ENCODE data around the gene MYRIP.

The MYRIP gene

GRCh38 chr3:40045051-40045450 is 235.6 kb downstream of the MYRIP start:
- no peak for TF ChIP-seq ZNF274 (IDR thresholded peaks at IDR 0.05; ENCODE audit: low read depth, low read length)
- TF ChIP-seq SUZ12 (IDR thresholded peaks at IDR 0.05; ENCODE audit: extremely low read depth, insufficient read depth, insufficient read length): no peak
- TF ChIP-seq YY1 (IDR thresholded peaks at IDR 0.05; ENCODE audit: insufficient read depth, insufficient read length): no peak
- H3K9ac ChIP-seq (ENCODE audit: insufficient read length, low read depth): no peak overlapping the region

DNA sequence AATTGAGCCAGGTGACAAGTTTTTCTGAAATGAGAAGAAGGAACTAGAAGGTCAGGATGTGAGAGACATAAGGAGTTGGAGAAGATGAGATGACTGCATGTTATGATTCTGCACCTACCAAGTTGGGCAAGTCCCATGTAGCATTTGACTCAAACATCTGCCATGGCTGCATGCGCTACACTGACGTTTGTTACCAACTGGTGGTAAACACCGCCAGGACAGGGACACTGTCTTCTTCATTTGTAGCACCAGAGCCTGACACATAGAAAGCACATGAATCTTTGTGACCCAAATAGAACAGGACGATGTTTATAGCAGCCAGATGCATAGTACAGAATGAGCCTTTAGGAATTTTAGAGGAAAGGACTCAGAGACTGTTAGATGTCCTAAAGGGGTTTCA is 236.7 kb downstream of the MYRIP start:
- Histone ChIP-seq H3K36me3 (ENCODE audit: insufficient read depth, insufficient read length, low read length) (no peaks in the 10 kb centered on the region), H3K9me3 (ENCODE audit: insufficient read depth, low read length) (peaks cover 12% of the 10 kb centered on the region), H3K4me3 (ENCODE audit: insufficient read length, low read depth) (no peak overlapping the region), H3K27me3 (ENCODE audit: insufficient read depth, insufficient read length) (no peaks in the 10 kb centered on the region), H3K4me1 (ENCODE audit: insufficient read depth, insufficient read length) (no peaks in the 10 kb centered on the region), H3K9ac (ENCODE audit: insufficient read length, low read depth) (no peak overlapping the region)
- DNase-seq (ENCODE audit: low read depth, low spot score): no peak
- TF ChIP-seq SUZ12 (IDR thresholded peaks at IDR 0.05; ENCODE audit: extremely low read depth, insufficient read depth, insufficient read length): no peak
- TF ChIP-seq ZNF274 (IDR thresholded peaks at IDR 0.05; ENCODE audit: low read depth, low read length): no peak
- TF ChIP-seq YY1 (IDR thresholded peaks at IDR 0.05; ENCODE audit: insufficient read depth, insufficient read length): no peak

More at GRCh38 chr3:40045051-40045450, 235.6 kb downstream of the MYRIP start:
- Histone ChIP-seq H3K36me3 (ENCODE audit: insufficient read depth, insufficient read length, low read length) (no peaks in the 10 kb centered on the region), H3K9me3 (ENCODE audit: insufficient read depth, low read length) (peaks cover 4% of the 10 kb centered on the region), H3K4me1 (ENCODE audit: insufficient read depth, insufficient read length) (no peaks in the 10 kb centered on the region), H3K27me3 (ENCODE audit: insufficient read depth, insufficient read length) (no peaks in the 10 kb centered on the region), H3K4me3 (ENCODE audit: insufficient read length, low read depth) (no peak overlapping the region)
- no peak for DNase-seq (ENCODE audit: low read depth, low spot score)

DNA sequence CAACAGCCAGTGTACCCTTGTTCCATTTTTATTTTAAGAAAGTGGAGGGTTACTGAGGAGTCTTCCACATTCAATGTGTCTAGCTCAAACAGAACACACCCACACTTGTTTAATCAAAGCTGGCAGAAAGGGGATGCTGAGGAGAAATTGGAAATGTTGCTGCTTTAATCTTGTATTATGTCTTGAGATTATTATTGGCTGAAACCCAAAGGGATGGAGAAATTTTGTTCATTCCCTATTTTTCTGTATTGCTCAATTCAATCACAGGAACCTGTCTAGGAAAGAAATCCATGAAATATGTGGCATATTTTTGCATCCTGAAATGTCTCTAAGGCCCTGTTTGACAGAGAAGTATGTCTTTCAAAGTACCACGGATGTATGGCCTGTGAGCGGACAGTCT is 238.0 kb downstream of the MYRIP start:
- no peak for DNase-seq (ENCODE audit: low read depth, low spot score)
- no peak overlapping the region for H3K4me3 ChIP-seq (ENCODE audit: insufficient read length, low read depth)

GRCh38 chr3:40053663-40054062 is 244.3 kb downstream of the MYRIP start:
- H3K36me3 ChIP-seq (ENCODE audit: insufficient read depth, insufficient read length, low read length): no peaks in the 10 kb centered on the region
- H3K9me3 ChIP-seq (ENCODE audit: insufficient read depth, low read length): peaks cover 12% of the 10 kb centered on the region
- TF ChIP-seq YY1 (IDR thresholded peaks at IDR 0.05; ENCODE audit: insufficient read depth, insufficient read length): no peak
- TF ChIP-seq SUZ12 (IDR thresholded peaks at IDR 0.05; ENCODE audit: extremely low read depth, insufficient read depth, insufficient read length): no peak
- no peak for TF ChIP-seq ZNF274 (IDR thresholded peaks at IDR 0.05; ENCODE audit: low read depth, low read length)
- H3K4me3 ChIP-seq (ENCODE audit: insufficient read length, low read depth): no peak overlapping the region
- H3K27me3 ChIP-seq (ENCODE audit: insufficient read depth, insufficient read length): no peaks in the 10 kb centered on the region
- H3K9ac ChIP-seq (ENCODE audit: insufficient read length, low read depth): no peak overlapping the region
- no peak for DNase-seq (ENCODE audit: low read depth, low spot score)
- no peaks in the 10 kb centered on the region for H3K4me1 ChIP-seq (ENCODE audit: insufficient read depth, insufficient read length)

More for the DNA sequence above, 238.0 kb downstream of the MYRIP start:
- Histone ChIP-seq H3K9me3 (ENCODE audit: insufficient read depth, low read length) (peaks cover 12% of the 10 kb centered on the region), H3K36me3 (ENCODE audit: insufficient read depth, insufficient read length, low read length) (no peaks in the 10 kb centered on the region), H3K27me3 (ENCODE audit: insufficient read depth, insufficient read length) (no peaks in the 10 kb centered on the region), H3K9ac (ENCODE audit: insufficient read length, low read depth) (no peak overlapping the region), H3K4me1 (ENCODE audit: insufficient read depth, insufficient read length) (no peaks in the 10 kb centered on the region)
- TF ChIP-seq YY1 (IDR thresholded peaks at IDR 0.05; ENCODE audit: insufficient read depth, insufficient read length): no peak

DNA sequence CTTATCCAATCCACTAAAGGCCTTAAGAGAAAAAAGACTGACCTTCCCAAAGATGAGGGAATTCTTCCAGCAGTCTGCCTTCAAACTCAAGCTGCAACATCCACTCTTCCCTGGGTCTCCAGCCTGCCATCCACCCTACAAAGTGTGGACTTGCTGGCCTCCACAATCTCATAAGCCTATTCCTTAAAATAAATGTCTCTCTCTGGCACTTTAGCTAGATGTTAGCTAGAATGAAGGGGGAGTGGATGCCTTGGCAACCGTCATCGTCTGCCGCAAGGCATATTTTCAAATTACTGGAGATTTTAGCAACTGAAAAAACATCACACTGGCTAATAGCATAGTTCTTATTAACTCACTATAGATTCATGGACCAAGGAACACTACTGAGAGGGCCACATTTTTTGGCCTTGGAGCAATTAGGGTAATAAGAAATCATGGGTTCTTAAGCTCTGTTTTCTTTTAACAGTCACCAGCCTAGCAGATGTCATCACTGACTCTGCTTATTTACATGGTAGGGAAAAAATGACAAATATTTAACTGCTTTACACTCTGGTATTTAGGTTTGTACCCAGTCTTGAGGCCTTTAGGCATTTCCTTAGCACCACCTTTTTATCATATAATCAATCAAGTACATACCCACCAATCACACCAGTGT is 245.3 kb downstream of the MYRIP start:
- no peak for DNase-seq (ENCODE audit: low read depth, low spot score)
- H3K4me1 ChIP-seq (ENCODE audit: insufficient read depth, insufficient read length): no peaks in the 10 kb centered on the region
- no peak overlapping the region for H3K9ac ChIP-seq (ENCODE audit: insufficient read length, low read depth)
- no peak for TF ChIP-seq SUZ12 (IDR thresholded peaks at IDR 0.05; ENCODE audit: extremely low read depth, insufficient read depth, insufficient read length)
- TF ChIP-seq YY1 (IDR thresholded peaks at IDR 0.05; ENCODE audit: insufficient read depth, insufficient read length): no peak
- TF ChIP-seq ZNF274 (IDR thresholded peaks at IDR 0.05; ENCODE audit: low read depth, low read length): no peak
- peaks cover 11% of the 10 kb centered on the region for H3K9me3 ChIP-seq (ENCODE audit: insufficient read depth, low read length)
- H3K36me3 ChIP-seq (ENCODE audit: insufficient read depth, insufficient read length, low read length): no peaks in the 10 kb centered on the region
- no peak overlapping the region for H3K4me3 ChIP-seq (ENCODE audit: insufficient read length, low read depth)
- H3K27me3 ChIP-seq (ENCODE audit: insufficient read depth, insufficient read length): no peaks in the 10 kb centered on the region

GRCh38 chr3:40055361-40055760 is 246.0 kb downstream of the MYRIP start:
- no peak for DNase-seq (ENCODE audit: low read depth, low spot score)
- Histone ChIP-seq H3K36me3 (ENCODE audit: insufficient read depth, insufficient read length, low read length) (no peaks in the 10 kb centered on the region), H3K9ac (ENCODE audit: insufficient read length, low read depth) (no peak overlapping the region), H3K9me3 (ENCODE audit: insufficient read depth, low read length) (peaks cover 4% of the 10 kb centered on the region; the same call in 1 of the 2 replicates), H3K4me1 (ENCODE audit: insufficient read depth, insufficient read length) (no peaks in the 10 kb centered on the region), H3K4me3 (ENCODE audit: insufficient read length, low read depth) (no peak overlapping the region), H3K27me3 (ENCODE audit: insufficient read depth, insufficient read length) (no peaks in the 10 kb centered on the region)
- TF ChIP-seq YY1 (IDR thresholded peaks at IDR 0.05; ENCODE audit: insufficient read depth, insufficient read length) (no peak), SUZ12 (IDR thresholded peaks at IDR 0.05; ENCODE audit: extremely low read depth, insufficient read depth, insufficient read length) (no peak), ZNF274 (IDR thresholded peaks at IDR 0.05; ENCODE audit: low read depth, low read length) (no peak)

DNA sequence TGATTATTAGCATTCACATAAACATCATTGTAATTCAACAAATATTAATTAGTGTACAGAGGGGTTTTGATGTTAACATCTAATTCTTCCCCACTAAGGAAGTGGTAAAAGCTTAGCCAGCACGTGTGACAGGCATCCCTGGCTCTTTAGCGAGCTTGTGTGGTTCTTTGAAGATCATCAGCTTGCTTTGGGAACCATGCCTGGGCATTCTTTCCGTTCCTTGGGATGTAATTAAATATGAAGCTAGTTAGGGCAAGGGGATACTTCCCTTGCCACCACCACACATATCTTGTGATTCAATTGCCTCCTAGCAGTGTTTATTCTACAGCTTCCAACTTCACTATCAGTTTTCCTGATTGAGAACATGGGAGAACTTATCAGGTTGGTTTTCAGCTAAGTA is 246.5 kb downstream of the MYRIP start:
- Histone ChIP-seq H3K27me3 (ENCODE audit: insufficient read depth, insufficient read length) (no peaks in the 10 kb centered on the region), H3K36me3 (ENCODE audit: insufficient read depth, insufficient read length, low read length) (no peaks in the 10 kb centered on the region), H3K4me1 (ENCODE audit: insufficient read depth, insufficient read length) (no peaks in the 10 kb centered on the region), H3K4me3 (ENCODE audit: insufficient read length, low read depth) (no peak overlapping the region), H3K9ac (ENCODE audit: insufficient read length, low read depth) (no peak overlapping the region), H3K9me3 (ENCODE audit: insufficient read depth, low read length) (no peaks in the 10 kb centered on the region)
- no peak for DNase-seq (ENCODE audit: low read depth, low spot score)
- TF ChIP-seq SUZ12 (IDR thresholded peaks at IDR 0.05; ENCODE audit: extremely low read depth, insufficient read depth, insufficient read length): no peak
- TF ChIP-seq ZNF274 (IDR thresholded peaks at IDR 0.05; ENCODE audit: low read depth, low read length): no peak
- no peak for TF ChIP-seq YY1 (IDR thresholded peaks at IDR 0.05; ENCODE audit: insufficient read depth, insufficient read length)
